ENCODE data around the gene FSD1.

FSD1 gene

GRCh38 chr19:4366666-4367335, 62.4 kb downstream of the FSD1 start:
- Histone ChIP-seq H3K27me3 (ENCODE audit: control insufficient read depth, insufficient read depth, low read length) (no peaks in the 10 kb centered on the region), H3K36me3 (ENCODE audit: control insufficient read depth, insufficient read depth, low read length) (peaks cover 20% of the 10 kb centered on the region), H3K9ac (ENCODE audit: low read length) (no peak overlapping the region), H3K9me3 (ENCODE audit: control insufficient read depth, low read length) (no peaks in the 10 kb centered on the region), H3K4me3 (ENCODE audit: low read length) (no peak overlapping the region), H3K4me1 (ENCODE audit: control insufficient read depth, insufficient read depth, low read length) (peaks cover 34% of the 10 kb centered on the region)

- Histone ChIP-seq H3K9me3 (ENCODE audit: control insufficient read depth, low read length) (no peaks in the 10 kb centered on the region), H3K36me3 (ENCODE audit: control insufficient read depth, insufficient read depth, low read length) (peaks cover 19% of the 10 kb centered on the region), H3K27me3 (ENCODE audit: control insufficient read depth, insufficient read depth, low read length) (no peaks in the 10 kb centered on the region), H3K4me3 (ENCODE audit: low read length) (no peak overlapping the region), H3K9ac (ENCODE audit: low read length) (no peak overlapping the region), H3K4me1 (ENCODE audit: control insufficient read depth, insufficient read depth, low read length) (peaks cover 34% of the 10 kb centered on the region)
These were observed 62.9 kb downstream of the FSD1 start for GRCh38 chr19:4367336-4367723.

GRCh38 chr19:4367781-4368127, 63.4 kb downstream of the FSD1 start:
- no peaks in the 10 kb centered on the region for H3K9me3 ChIP-seq (ENCODE audit: control insufficient read depth, low read length)
- H3K27me3 ChIP-seq (ENCODE audit: control insufficient read depth, insufficient read depth, low read length), result no peaks in the 10 kb centered on the region
- peaks cover 15% of the 10 kb centered on the region for H3K36me3 ChIP-seq (ENCODE audit: control insufficient read depth, insufficient read depth, low read length)
- H3K4me1 ChIP-seq (ENCODE audit: control insufficient read depth, insufficient read depth, low read length), result peaks cover 38% of the 10 kb centered on the region
- H3K4me3 ChIP-seq (ENCODE audit: low read length), result no peak overlapping the region
- H3K9ac ChIP-seq (ENCODE audit: low read length), result no peak overlapping the region

DNA sequence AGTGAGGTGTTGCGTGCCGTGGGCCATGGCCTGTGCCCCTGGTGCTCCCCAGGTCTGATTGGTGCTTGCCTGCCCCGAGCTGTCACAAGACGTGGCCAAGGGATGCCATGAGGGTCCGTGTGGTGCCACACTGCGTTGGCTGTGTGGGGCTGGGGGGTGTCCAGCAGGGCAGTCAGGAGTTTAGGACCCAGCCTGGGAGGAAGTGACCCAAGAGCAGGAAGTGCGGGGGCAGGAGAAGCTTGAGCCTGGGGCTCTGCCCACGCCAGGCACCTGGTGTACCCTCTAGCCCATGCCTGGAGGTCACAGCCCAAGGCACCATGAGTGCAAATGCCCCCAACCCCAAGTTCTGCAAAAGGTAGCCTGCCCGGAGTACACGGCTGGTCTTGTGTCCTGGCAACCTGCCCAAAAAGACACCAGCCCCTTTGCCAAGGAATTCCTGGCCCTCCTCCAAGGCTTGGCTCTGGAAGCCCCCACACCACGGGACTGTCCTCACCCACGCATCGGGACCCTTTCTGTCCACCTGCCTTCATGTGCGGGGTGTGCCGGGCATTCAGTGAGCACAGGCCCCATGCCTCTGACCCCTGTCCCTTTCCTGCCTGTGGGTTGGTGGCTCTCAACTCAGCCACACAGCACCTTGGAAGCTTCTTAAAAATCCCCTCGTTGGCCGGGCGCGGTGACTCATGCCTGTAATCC, 63.9 kb downstream of the FSD1 start:
- Histone ChIP-seq H3K4me1 (ENCODE audit: control insufficient read depth, insufficient read depth, low read length) (peaks cover 43% of the 10 kb centered on the region), H3K27me3 (ENCODE audit: control insufficient read depth, insufficient read depth, low read length) (no peaks in the 10 kb centered on the region), H3K36me3 (ENCODE audit: control insufficient read depth, insufficient read depth, low read length) (peaks cover 10% of the 10 kb centered on the region), H3K4me3 (ENCODE audit: low read length) (no peak overlapping the region), H3K9me3 (ENCODE audit: control insufficient read depth, low read length) (no peaks in the 10 kb centered on the region), H3K9ac (ENCODE audit: low read length) (peak overlapping the region; percentile 50)

- no peaks in the 10 kb centered on the region for H3K36me3 ChIP-seq (ENCODE audit: control insufficient read depth, insufficient read depth, low read length)
- peaks cover 53% of the 10 kb centered on the region for H3K4me1 ChIP-seq (ENCODE audit: control insufficient read depth, insufficient read depth, low read length)
- peak overlapping the region; percentile 61 for H3K9ac ChIP-seq (ENCODE audit: low read length)
- H3K4me3 ChIP-seq (ENCODE audit: low read length), result no peak overlapping the region
- H3K9me3 ChIP-seq (ENCODE audit: control insufficient read depth, low read length), result no peaks in the 10 kb centered on the region
- no peaks in the 10 kb centered on the region for H3K27me3 ChIP-seq (ENCODE audit: control insufficient read depth, insufficient read depth, low read length)
These were observed 64.9 kb downstream of the FSD1 start for GRCh38 chr19:4369109-4369887.

GRCh38 chr19:4369888-4370260, 65.5 kb downstream of the FSD1 start:
- H3K36me3 ChIP-seq (ENCODE audit: control insufficient read depth, insufficient read depth, low read length), result no peaks in the 10 kb centered on the region
- H3K9me3 ChIP-seq (ENCODE audit: control insufficient read depth, low read length), result no peaks in the 10 kb centered on the region
- H3K4me1 ChIP-seq (ENCODE audit: control insufficient read depth, insufficient read depth, low read length), result peaks cover 59% of the 10 kb centered on the region
- H3K9ac ChIP-seq (ENCODE audit: low read length), result peak overlapping the region; percentile 61
- H3K4me3 ChIP-seq (ENCODE audit: low read length), result no peak overlapping the region
- H3K27me3 ChIP-seq (ENCODE audit: control insufficient read depth, insufficient read depth, low read length), result no peaks in the 10 kb centered on the region

DNA sequence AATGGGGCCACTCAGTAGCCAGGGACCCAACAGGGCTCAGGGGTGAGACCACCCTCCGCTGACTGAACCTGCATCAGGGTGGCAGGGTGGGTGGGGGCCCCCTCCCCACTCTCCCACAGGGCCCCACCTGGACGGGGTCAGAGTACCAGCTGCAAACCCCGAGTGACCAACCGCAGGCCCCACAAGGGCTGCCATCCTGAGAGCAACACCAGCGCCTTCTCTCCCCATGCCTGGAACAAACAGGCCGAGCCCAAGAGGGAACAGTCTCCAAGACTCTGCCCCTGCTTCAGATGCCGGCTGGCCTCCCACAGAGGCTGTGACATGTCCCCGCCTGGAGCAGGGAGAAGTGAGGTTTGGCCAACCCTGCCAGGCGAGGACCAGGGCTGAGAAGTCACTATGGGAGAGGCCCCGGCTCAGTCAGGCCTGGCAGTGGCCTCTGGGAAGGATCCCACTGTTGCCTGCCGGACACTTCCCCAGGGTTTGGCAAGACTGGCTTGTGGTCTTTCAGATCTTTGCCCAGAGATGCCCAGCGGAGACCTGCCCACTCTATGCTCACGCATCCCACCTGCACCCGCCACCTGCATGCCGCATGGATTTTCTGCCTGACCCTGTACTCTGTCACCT, 66.1 kb downstream of the FSD1 start:
- Histone ChIP-seq H3K9ac (ENCODE audit: low read length) (peak overlapping the region; percentile 18), H3K4me3 (ENCODE audit: low read length) (no peak overlapping the region)

DNA sequence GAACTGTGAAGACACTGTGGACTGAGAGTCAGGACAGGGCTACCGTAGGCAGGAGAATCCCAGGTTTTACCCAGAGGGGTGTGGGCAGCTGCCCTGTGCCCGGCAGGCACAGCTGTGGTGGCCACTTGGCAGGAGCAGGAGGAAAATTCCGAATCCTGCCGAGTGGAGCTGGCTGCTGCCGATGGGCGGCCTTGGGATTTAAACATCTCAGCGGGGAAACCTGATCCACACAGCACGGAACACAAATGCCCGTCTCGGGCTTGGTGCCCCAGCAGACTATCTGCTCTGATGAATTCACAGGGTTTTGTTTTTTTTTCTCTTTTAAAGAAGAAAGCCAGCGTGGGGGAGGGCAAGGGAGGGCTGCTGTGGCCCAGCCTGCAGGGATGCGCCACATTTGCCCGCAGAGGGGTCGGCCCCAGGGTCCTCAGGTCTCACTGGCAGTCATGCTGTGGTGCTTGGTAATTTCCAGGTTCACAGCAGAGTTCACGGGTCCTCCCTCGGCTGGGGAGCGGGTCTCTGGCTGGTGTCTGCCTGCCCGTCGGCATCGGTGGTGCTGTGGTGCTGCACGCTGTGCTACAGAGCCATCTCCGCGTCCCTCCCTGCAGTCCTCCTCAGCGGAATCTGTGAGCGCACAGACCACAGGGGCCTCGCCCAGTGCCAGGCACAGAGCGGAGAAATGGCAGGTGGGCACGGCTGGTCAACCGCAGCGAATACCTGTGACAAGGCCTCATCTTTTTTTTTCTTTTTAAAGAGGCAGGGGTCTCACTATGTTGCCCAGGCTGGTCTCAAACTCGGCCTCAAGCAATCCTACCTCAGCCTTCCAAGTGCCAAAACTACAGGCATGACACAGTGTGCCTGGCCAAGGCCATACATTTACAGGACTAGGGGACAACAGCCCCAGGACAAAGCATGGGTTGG, 67.1 kb downstream of the FSD1 start:
- H3K4me1 ChIP-seq (ENCODE audit: control insufficient read depth, insufficient read depth, low read length), result peaks cover 75% of the 10 kb centered on the region
- no peak overlapping the region for H3K9ac ChIP-seq (ENCODE audit: low read length)
- H3K36me3 ChIP-seq (ENCODE audit: control insufficient read depth, insufficient read depth, low read length), result no peaks in the 10 kb centered on the region
- no peaks in the 10 kb centered on the region for H3K9me3 ChIP-seq (ENCODE audit: control insufficient read depth, low read length)
- no peaks in the 10 kb centered on the region for H3K27me3 ChIP-seq (ENCODE audit: control insufficient read depth, insufficient read depth, low read length)
- no peak overlapping the region for H3K4me3 ChIP-seq (ENCODE audit: low read length)

More for the DNA sequence above, 66.1 kb downstream of the FSD1 start:
- Histone ChIP-seq H3K36me3 (ENCODE audit: control insufficient read depth, insufficient read depth, low read length) (no peaks in the 10 kb centered on the region), H3K4me1 (ENCODE audit: control insufficient read depth, insufficient read depth, low read length) (peaks cover 65% of the 10 kb centered on the region), H3K9me3 (ENCODE audit: control insufficient read depth, low read length) (no peaks in the 10 kb centered on the region), H3K27me3 (ENCODE audit: control insufficient read depth, insufficient read depth, low read length) (no peaks in the 10 kb centered on the region)

- H3K27me3 ChIP-seq (ENCODE audit: control insufficient read depth, insufficient read depth, low read length), result no peaks in the 10 kb centered on the region
- H3K4me1 ChIP-seq (ENCODE audit: control insufficient read depth, insufficient read depth, low read length), result peaks cover 84% of the 10 kb centered on the region
- no peaks in the 10 kb centered on the region for H3K36me3 ChIP-seq (ENCODE audit: control insufficient read depth, insufficient read depth, low read length)
- H3K4me3 ChIP-seq (ENCODE audit: low read length), result no peak overlapping the region
- H3K9me3 ChIP-seq (ENCODE audit: control insufficient read depth, low read length), result no peaks in the 10 kb centered on the region
- H3K9ac ChIP-seq (ENCODE audit: low read length), result peak overlapping the region; percentile 53
These were observed 68.0 kb downstream of the FSD1 start for GRCh38 chr19:4372165-4373012.

GRCh38 chr19:4373013-4373367, 68.6 kb downstream of the FSD1 start:
- Histone ChIP-seq H3K36me3 (ENCODE audit: control insufficient read depth, insufficient read depth, low read length) (no peaks in the 10 kb centered on the region), H3K9me3 (ENCODE audit: control insufficient read depth, low read length) (no peaks in the 10 kb centered on the region), H3K4me1 (ENCODE audit: control insufficient read depth, insufficient read depth, low read length) (peaks cover 87% of the 10 kb centered on the region), H3K9ac (ENCODE audit: low read length) (peak overlapping the region; percentile 53), H3K4me3 (ENCODE audit: low read length) (no peak overlapping the region), H3K27me3 (ENCODE audit: control insufficient read depth, insufficient read depth, low read length) (no peaks in the 10 kb centered on the region)

Data from mucosa of stomach (tissue), 1 donor.